Spleen (tissue), 7 donors: ENCODE results near the gene CLTA.

Source experiments
- POLR2AphosphoS5 ChIP-seq, 3 donors: sonication (generic); formaldehyde crosslinking; IDR thresholded peaks; one replicate each; pipeline ENCODE4 v1.5.1; 2017; ENCODE audit warnings: antibody characterized with exemption in 3 of 3
- TF ChIP-seq, protein P1 (sequence below), 11 experiments: fragments of 200-600 bp in 7 of 11; fragments of 450-650 bp in 4 of 11; sonication (generic) in 4 of 11; IDR thresholded peaks in 8 of 11; conservative IDR thresholded peaks in 3 of 11; 1 replicate in 7 of 11; 2 replicates in 4 of 11; pipeline versions ENCODE4 v1.4.0 to v1.8.0; 2016 to 2021; ENCODE audit warnings: antibody characterized with exemption in 11 of 11, inconsistent platforms in 4 of 11, mild to moderate bottlenecking in 1 of 11
- donor health status: DM: no; HTN: no; CAD: no; lungs with moderate emphysema.
- donor health status: DM: no; HTN: no; CAD: no.
- donor health status: DM: no; HTN: no; CAD: no.

DNA sequence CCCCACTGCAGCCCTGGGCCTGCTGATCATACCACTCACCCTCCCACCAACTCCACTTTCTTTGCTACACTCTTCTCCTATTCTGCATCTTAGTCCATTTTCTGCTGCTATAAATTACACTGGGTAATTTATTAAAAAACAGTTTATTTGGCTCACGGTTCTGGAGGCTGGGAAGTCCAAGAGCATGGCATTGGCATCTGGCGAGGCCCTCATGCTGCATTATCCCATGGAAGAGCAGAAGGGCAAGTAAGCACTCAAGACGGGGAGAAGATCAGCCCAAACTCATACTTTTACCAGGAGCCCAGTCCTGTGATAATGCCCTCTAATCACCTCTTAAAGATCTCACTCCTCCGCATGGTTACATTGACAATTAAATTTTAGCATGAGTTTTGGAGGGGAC lies 44.8 kb upstream of the CLTA start:
- TF ChIP-seq POLR2AphosphoS5 (IDR thresholded peaks at IDR 0.05): no peak
- TF ChIP-seq, protein P1, sequence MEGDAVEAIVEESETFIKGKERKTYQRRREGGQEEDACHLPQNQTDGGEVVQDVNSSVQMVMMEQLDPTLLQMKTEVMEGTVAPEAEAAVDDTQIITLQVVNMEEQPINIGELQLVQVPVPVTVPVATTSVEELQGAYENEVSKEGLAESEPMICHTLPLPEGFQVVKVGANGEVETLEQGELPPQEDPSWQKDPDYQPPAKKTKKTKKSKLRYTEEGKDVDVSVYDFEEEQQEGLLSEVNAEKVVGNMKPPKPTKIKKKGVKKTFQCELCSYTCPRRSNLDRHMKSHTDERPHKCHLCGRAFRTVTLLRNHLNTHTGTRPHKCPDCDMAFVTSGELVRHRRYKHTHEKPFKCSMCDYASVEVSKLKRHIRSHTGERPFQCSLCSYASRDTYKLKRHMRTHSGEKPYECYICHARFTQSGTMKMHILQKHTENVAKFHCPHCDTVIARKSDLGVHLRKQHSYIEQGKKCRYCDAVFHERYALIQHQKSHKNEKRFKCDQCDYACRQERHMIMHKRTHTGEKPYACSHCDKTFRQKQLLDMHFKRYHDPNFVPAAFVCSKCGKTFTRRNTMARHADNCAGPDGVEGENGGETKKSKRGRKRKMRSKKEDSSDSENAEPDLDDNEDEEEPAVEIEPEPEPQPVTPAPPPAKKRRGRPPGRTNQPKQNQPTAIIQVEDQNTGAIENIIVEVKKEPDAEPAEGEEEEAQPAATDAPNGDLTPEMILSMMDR (IDR thresholded peaks at IDR 0.05 in 8 of 11, conservative IDR thresholded peaks at IDR 0.05 in 3 of 11): no peak
